Psoas muscle (tissue), 8 donors: ENCODE data around the gene YTHDF1. TPM values are rescaled to one million over a fixed set of nuclear protein-coding genes. Genes with fewer than 3 reads are reported as not detected.

Source experiments
- ATAC-seq, 4 donors: fragments of 200-7000 bp; cut with Tn5 transposase; one replicate each; pipeline ENCODE4 v1.9.1; 2020; ENCODE audit warnings: moderate library complexity in 3 of 4, mild to moderate bottlenecking in 2 of 4
- DNase-seq, 2 donors: peaks; one replicate each; pipeline ENCODE4 v3.0.0-alpha.2; 2020
- H3K27ac ChIP-seq: fragments of 200-600 bp; one replicate; pipeline ENCODE4 v1.8.0; 2022
- H3K27me3 ChIP-seq, 3 donors: fragments of 200-600 bp in 1 of 3; one replicate each; pipeline versions ENCODE4 v1.6.1 to v1.8.0; 2013 to 2022; ENCODE audit warnings: low read length in 2 of 3, mild to moderate bottlenecking in 2 of 3, moderate library complexity in 1 of 3; ENCODE audit not compliant: insufficient read depth in 3 of 3
- H3K36me3 ChIP-seq, 2 donors: fragments of 200-600 bp in 1 of 2; one replicate each; pipeline versions ENCODE4 v1.6.1 to v1.8.0; 2013 to 2022; ENCODE audit warnings: low read depth in 1 of 2, mild to moderate bottlenecking in 1 of 2, moderate library complexity in 1 of 2; ENCODE audit not compliant: insufficient read depth in 1 of 2
- H3K4me1 ChIP-seq: fragments of 200-600 bp; one replicate; pipeline ENCODE4 v1.8.0; 2022
- H3K4me3 ChIP-seq: fragments of 200-600 bp; one replicate; pipeline ENCODE4 v1.8.0; 2022; ENCODE audit warnings: mild to moderate bottlenecking
- H3K9me3 ChIP-seq: fragments of 200-600 bp; one replicate; pipeline ENCODE4 v1.8.0; 2022
- WGBS, 3 donors: extraction: QIAGEN DNeasy Blood & Tissue Kit; methylation state at CpG; one replicate each; pipeline versions ENCODE4 v1.1.6 to v1.1.7; 2013; 5-methylcytosine and 5-hydroxymethylcytosine counted together
- intact Hi-C, 2 donors: fragments of 100-400 bp; cut with DNase I; formaldehyde crosslinking; loops; one replicate each; pipeline versions ENCODE4 v1.11.0 to v1.14.2; 2022
- polyA plus RNA-seq, 3 donors: library from polyadenylated mRNA; stranded (reverse); fragments of 200-250 nt; gene quantifications; one replicate each; pipeline ENCODE4 v1.2.3, GENCODE V29; 2013
- total RNA-seq, 4 donors: library from RNA; stranded (reverse); fragmentation: NEBNext Ultra II Directional in 2 of 4; extraction: Animal tissue kit (Norgen Biotek cat#: 25700) in 2 of 4; gene quantifications; one replicate each; pipeline versions ENCODE4 v1.2.1 to v1.2.4, GENCODE V29; 2021 to 2023
- TF ChIP-seq, protein P1 (sequence below): fragments of 200-600 bp; IDR thresholded peaks from one replicate; pipeline ENCODE4 v1.8.0; 2022; ENCODE audit warnings: antibody characterized with exemption
- donor health status: healthy with polysubstance abuse.
- donor health status: DM: no; HTN: no; CAD: no; lungs with moderate emphysema.
- donor health status: Bipolar disorder and iron deficiency.
- donor health status: healthy.
- donor health status: DM: yes; HTN: yes; CAD: no.
- donor health status: DM: no; HTN: no; CAD: no.
- donor health status: DM: no; HTN: no; CAD: no.
- donor health status: DM: yes; HTN: yes; CAD: no.

YTHDF1 gene
- total and polyA plus RNA-seq, 7 donors, result 27.4 to 52.1 (median 45.8) TPM

DNA sequence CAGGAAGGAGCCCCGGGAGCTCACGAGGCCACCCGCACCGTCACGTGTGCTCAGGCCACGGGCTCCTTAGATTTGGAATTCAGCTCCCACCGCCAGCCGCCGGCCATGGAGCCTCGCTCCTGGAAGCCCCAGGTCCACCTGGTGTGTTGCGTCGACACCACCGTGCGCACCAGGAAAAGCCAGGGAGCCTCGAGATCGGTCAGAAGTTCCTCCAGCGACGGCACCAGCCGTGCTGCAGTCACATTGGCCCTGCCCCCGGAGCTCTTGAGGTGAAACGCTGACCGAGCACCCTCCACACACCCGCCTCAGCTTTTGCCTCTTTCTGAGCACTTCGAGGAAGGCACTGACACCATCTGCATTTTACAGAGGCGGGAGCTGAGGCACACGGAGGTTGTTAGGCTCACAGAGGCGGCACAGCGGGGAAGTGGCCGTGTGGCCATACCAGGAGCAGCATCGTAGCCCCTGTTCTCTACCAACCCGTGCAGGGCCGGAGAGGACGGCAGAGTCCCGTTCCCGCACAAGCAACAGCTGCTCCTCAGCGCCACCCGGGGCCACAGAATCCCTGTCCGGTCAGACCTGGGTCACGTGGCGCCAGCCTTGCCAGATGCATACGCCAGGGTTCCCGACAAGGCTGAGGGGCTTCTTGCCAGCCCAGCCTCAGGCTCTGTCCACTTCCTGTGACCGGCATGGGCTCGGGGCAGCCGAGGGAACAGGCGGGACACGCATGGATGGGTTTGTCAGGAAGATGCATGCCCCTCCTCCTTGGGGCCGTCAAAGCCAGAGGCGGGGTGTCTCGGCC, 30.8 kb upstream of the YTHDF1 start:
- H3K27me3 ChIP-seq, result peaks cover 0 to 47% (median 6%) of the 10 kb centered on the region in 3 donors
- H3K36me3 ChIP-seq, result no peaks in the 10 kb centered on the region
- DNase-seq (no peak), ATAC-seq (peak in 3 of 4 donors; percentile 69 to 88 (median 74))
- H3K9me3 ChIP-seq, result no peaks in the 10 kb centered on the region
- H3K4me1 ChIP-seq, result no peaks in the 10 kb centered on the region
- no peak overlapping the region for H3K4me3 ChIP-seq
- TF ChIP-seq, protein P1, sequence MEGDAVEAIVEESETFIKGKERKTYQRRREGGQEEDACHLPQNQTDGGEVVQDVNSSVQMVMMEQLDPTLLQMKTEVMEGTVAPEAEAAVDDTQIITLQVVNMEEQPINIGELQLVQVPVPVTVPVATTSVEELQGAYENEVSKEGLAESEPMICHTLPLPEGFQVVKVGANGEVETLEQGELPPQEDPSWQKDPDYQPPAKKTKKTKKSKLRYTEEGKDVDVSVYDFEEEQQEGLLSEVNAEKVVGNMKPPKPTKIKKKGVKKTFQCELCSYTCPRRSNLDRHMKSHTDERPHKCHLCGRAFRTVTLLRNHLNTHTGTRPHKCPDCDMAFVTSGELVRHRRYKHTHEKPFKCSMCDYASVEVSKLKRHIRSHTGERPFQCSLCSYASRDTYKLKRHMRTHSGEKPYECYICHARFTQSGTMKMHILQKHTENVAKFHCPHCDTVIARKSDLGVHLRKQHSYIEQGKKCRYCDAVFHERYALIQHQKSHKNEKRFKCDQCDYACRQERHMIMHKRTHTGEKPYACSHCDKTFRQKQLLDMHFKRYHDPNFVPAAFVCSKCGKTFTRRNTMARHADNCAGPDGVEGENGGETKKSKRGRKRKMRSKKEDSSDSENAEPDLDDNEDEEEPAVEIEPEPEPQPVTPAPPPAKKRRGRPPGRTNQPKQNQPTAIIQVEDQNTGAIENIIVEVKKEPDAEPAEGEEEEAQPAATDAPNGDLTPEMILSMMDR, result no peak
- WGBS, 3 donors, result 44 to 50% (median 49%) methylated on average over 49 to 50 of the region's 50 CpGs
- intact Hi-C loops, result no loop called here
- no peak overlapping the region for H3K27ac ChIP-seq

DNA sequence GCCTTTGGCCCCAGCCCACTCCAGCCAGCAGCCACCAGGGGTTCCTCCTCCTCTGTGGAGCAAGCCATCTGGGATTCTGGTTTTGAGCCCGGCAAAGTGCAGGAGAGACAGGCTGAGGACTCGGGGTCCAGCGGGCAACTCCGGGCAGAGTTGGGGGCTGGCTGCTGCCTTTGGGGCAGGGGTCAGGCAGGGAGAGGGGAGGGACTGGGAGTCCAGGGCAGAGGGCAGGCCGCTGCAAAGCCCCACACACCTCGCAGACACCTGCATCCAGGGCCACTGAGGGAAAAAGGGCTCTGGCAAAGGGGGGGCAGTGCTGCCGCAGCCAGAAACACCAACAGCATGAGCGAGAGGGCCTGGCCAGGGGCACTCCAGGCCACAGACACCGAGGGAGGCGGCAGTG, 28.5 kb upstream of the YTHDF1 start:
- H3K27me3 ChIP-seq, result peaks cover 0 to 51% (median 3%) of the 10 kb centered on the region in 3 donors
- H3K4me1 ChIP-seq, result no peaks in the 10 kb centered on the region
- TF ChIP-seq, protein P1, result no peak
- no peaks in the 10 kb centered on the region for H3K36me3 ChIP-seq
- intact Hi-C loops, result no loop called here
- no peak overlapping the region for H3K27ac ChIP-seq
- DNase-seq, result no peak
- 81 to 89% (median 85%) methylated on average over 8 to 10 of the region's 10 CpGs for WGBS, 3 donors
- H3K9me3 ChIP-seq, result no peaks in the 10 kb centered on the region
- H3K4me3 ChIP-seq, result no peak overlapping the region
- ATAC-seq, result no peak

DNA sequence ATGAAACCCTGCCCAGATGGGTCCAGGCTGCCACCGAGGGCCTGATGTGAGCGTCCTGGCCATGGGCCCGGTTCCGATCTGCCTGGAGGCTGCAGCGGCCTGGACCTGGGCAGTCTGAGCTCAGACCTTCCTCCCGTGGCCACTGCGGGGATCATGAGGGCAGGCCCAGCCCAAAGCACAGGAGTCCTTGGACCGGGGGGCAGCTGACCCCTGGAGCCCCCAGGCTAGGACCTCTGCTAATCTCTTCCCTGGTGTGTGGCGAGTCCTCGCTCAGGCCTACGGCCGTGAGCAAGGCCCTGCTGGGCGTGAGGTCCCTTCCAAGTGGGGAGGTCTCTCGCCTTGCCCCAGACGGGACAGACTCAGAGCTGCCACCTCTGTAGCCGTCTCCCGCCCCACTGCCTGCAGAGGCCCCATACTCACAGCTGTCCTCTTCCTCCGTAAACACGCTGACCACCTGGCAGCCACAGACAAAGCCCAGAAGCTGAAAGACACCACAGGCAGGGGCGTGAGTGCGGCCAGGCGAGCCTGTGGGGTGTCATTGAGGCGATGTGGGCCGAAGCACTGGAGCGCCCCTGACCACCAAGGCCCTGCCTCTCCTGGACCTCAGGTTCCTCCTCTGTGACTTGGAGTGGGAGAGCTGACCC, 27.8 kb upstream of the YTHDF1 start:
- H3K9me3 ChIP-seq, result no peaks in the 10 kb centered on the region
- intact Hi-C loops, result no loop called here
- TF ChIP-seq, protein P1, result no peak
- peaks cover 0 to 49% (median 3%) of the 10 kb centered on the region in 3 donors for H3K27me3 ChIP-seq
- no peak for DNase-seq
- no peaks in the 10 kb centered on the region for H3K4me1 ChIP-seq
- H3K27ac ChIP-seq, result no peak overlapping the region
- WGBS, 3 donors, result 73 to 78% (median 73%) methylated on average over 25 of the region's 25 CpGs
- ATAC-seq, result no peak
- no peak overlapping the region for H3K4me3 ChIP-seq
- H3K36me3 ChIP-seq, result no peaks in the 10 kb centered on the region

DNA sequence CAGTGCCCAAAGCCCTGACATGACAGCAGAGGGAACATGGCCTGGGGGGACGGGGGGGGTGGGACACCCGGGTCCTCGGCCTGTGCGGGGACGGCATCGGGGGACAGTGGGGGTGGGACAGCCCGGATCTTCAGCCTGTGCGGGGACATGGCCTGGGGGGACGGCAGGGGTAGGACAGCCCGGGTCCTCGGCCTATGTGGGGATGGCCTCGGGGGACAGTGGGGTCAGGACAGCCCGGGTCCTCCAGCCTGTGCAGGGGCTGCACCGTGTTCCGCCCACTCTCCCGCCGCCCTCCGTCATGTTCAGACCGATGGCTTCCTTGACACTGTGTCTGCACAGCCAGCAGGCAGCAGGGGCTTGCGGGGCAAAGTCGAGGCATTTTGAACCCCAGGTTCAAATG, 26.8 kb upstream of the YTHDF1 start:
- intact Hi-C loops, result no loop called here
- Histone ChIP-seq H3K27me3 (peaks cover 0 to 45% (median 0%) of the 10 kb centered on the region in 3 donors), H3K4me1 (no peaks in the 10 kb centered on the region), H3K36me3 (no peaks in the 10 kb centered on the region), H3K9me3 (no peaks in the 10 kb centered on the region), H3K27ac (no peak overlapping the region), H3K4me3 (no peak overlapping the region)
- TF ChIP-seq, protein P1, result no peak
- no peak for DNase-seq
- 83 to 88% (median 86%) methylated on average over 21 of the region's 21 CpGs for WGBS, 3 donors
- no peak for ATAC-seq
